B cell (primary cell): ENCODE results near the gene CD81.

ENCODE experiments used
- EZH2 ChIP-seq: IDR thresholded peaks from 2 replicates; pipeline ENCODE4 v1.6.1; 2012; ENCODE audit warnings: borderline replicate concordance, low read depth, mild to moderate bottlenecking, moderate library complexity, low read length; ENCODE audit not compliant: insufficient read depth, poor library complexity, severe bottlenecking
- TF ChIP-seq, protein P1 (sequence below): fragments of 200-600 bp; IDR thresholded peaks from one replicate; pipeline ENCODE4 v1.8.0; 2022; ENCODE audit warnings: antibody characterized with exemption, mild to moderate bottlenecking

DNA sequence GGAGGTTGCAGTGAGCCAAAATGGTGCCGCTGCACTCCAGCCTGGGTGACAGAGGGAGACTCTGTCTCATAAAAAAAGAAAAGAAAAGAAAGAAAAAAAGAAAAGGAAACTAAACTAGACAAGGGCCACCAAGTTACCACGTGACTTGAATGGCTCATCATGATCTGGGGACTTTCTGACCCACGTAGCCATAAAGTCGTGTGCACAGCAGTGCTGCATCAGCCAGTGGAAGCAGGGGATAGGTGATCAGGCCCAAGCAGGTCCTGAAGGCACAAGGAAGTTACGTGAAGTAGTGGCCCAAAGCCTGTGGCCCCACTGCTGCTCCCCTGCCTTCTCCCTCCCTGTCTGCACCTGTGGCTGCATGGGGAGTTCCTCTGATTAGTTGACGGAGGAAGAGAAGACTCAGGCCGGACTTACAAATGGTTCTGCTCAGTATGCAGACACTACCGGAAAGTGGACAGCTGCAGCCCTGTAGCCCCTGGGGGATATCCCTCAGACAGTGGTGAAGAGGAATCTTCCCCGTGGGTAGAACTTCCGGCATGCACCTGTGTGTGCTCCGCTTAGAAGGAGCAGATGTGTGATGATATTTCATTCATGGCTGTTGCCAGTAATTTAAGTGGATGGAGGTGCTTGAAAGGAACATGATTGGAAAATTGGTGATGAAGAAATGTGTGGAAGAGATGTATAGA lies 18.2 kb upstream of the CD81 start:
- TF ChIP-seq, protein P1, sequence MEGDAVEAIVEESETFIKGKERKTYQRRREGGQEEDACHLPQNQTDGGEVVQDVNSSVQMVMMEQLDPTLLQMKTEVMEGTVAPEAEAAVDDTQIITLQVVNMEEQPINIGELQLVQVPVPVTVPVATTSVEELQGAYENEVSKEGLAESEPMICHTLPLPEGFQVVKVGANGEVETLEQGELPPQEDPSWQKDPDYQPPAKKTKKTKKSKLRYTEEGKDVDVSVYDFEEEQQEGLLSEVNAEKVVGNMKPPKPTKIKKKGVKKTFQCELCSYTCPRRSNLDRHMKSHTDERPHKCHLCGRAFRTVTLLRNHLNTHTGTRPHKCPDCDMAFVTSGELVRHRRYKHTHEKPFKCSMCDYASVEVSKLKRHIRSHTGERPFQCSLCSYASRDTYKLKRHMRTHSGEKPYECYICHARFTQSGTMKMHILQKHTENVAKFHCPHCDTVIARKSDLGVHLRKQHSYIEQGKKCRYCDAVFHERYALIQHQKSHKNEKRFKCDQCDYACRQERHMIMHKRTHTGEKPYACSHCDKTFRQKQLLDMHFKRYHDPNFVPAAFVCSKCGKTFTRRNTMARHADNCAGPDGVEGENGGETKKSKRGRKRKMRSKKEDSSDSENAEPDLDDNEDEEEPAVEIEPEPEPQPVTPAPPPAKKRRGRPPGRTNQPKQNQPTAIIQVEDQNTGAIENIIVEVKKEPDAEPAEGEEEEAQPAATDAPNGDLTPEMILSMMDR = no peak
- no peak for TF ChIP-seq EZH2
